Left lung (tissue), 10 donors: Measurements from ENCODE around the gene APRT. TPM values are rescaled to one million over a fixed set of nuclear protein-coding genes. Genes with fewer than 3 reads are reported as not detected.

Experiments used
- ATAC-seq: fragments of 200-7000 bp; cut with Tn5 transposase; one replicate; pipeline ENCODE4 v1.9.1; 2020; ENCODE audit warnings: moderate library complexity
- DNase-seq, 4 donors: peaks; one replicate each; pipeline ENCODE4 v3.0.0-alpha.2; 2013 to 2020
- H3K27ac ChIP-seq, 2 donors: fragments of 200-600 bp; sonication (generic) in 1 of 2; one replicate each; pipeline versions ENCODE4 v1.5.0 to v1.8.0; 2020 to 2021
- H3K27me3 ChIP-seq, 2 donors: fragments of 200-600 bp; sonication (generic) in 1 of 2; one replicate each; pipeline versions ENCODE4 v1.5.0 to v1.8.0; 2020 to 2021
- H3K36me3 ChIP-seq, 2 donors: fragments of 200-600 bp; sonication (generic) in 1 of 2; one replicate each; pipeline versions ENCODE4 v1.5.0 to v1.8.0; 2020 to 2021
- H3K4me1 ChIP-seq, 2 donors: fragments of 200-600 bp; one replicate each; pipeline ENCODE4 v1.8.0; 2021
- H3K4me3 ChIP-seq, 2 donors: fragments of 200-600 bp; sonication (generic) in 1 of 2; one replicate each; pipeline versions ENCODE4 v1.5.0 to v1.8.0; 2020 to 2021; ENCODE audit warnings: mild to moderate bottlenecking in 1 of 2
- H3K9me3 ChIP-seq, 2 donors: fragments of 200-600 bp; sonication (generic) in 1 of 2; one replicate each; pipeline versions ENCODE4 v1.5.0 to v1.8.0; 2020 to 2021
- intact Hi-C, 2 donors: fragments of 100-400 bp; cut with DNase I; formaldehyde crosslinking; loops; one replicate each; pipeline versions ENCODE4 v1.11.2 to v1.14.2; 2022
- polyA plus RNA-seq, 6 donors: library from polyadenylated mRNA; unstranded; fragments of 120-200 nt; gene quantifications; one replicate each; pipeline ENCODE4 v1.2.1, GENCODE V29; 2013; ENCODE audit not compliant: insufficient read length in 6 of 6
- total RNA-seq, 2 donors: library from RNA; stranded (reverse); fragmentation: NEBNext Ultra II Directional; extraction: Animal tissue kit (Norgen Biotek cat#: 25700); gene quantifications; one replicate each; pipeline ENCODE4 v1.2.1, GENCODE V29; 2021
- TF ChIP-seq, protein P1 (sequence below), 2 donors: fragments of 200-600 bp; sonication (generic) in 1 of 2; IDR thresholded peaks; one replicate each; pipeline versions ENCODE4 v1.5.0 to v1.8.0; 2021; ENCODE audit warnings: antibody characterized with exemption in 2 of 2
- donor health status: DM: no; HTN: yes; CAD: no.
- donor health status: DM: no; HTN: no; CAD: no.

Gene APRT
- total and polyA plus RNA-seq, 8 donors: 69.9 to 161 (median 96.8) TPM

DNA sequence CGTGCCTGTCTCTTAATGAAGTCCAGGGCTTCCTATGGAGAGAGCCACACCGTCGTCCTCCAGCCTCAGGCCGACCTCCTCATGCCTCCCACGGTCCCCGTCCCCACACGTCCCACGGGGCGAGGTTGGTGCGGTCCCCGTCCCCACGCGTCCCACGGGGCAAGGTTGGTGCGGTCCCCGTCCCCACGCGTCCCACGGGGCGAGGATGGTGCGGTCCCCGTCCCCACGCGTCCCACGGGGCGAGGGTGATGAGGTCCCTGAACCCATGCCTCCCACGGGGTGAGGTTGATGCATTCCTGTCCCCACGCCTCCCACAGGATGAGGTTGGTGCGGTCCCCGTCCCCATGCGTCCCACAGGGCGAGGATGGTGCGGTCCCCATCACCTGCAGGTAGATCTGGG, 24.1 kb upstream of the APRT start:
- H3K27ac ChIP-seq: no peak overlapping the region
- H3K4me1 ChIP-seq: peaks cover 0 to 12% of the 10 kb centered on the region in 2 donors
- peaks cover 0 to 71% of the 10 kb centered on the region in 2 donors for H3K36me3 ChIP-seq
- H3K9me3 ChIP-seq: no peaks in the 10 kb centered on the region
- TF ChIP-seq, protein P1, sequence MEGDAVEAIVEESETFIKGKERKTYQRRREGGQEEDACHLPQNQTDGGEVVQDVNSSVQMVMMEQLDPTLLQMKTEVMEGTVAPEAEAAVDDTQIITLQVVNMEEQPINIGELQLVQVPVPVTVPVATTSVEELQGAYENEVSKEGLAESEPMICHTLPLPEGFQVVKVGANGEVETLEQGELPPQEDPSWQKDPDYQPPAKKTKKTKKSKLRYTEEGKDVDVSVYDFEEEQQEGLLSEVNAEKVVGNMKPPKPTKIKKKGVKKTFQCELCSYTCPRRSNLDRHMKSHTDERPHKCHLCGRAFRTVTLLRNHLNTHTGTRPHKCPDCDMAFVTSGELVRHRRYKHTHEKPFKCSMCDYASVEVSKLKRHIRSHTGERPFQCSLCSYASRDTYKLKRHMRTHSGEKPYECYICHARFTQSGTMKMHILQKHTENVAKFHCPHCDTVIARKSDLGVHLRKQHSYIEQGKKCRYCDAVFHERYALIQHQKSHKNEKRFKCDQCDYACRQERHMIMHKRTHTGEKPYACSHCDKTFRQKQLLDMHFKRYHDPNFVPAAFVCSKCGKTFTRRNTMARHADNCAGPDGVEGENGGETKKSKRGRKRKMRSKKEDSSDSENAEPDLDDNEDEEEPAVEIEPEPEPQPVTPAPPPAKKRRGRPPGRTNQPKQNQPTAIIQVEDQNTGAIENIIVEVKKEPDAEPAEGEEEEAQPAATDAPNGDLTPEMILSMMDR (IDR thresholded peaks at IDR 0.05): no peak
- DNase-seq (no peak), ATAC-seq (no peak)
- H3K27me3 ChIP-seq: no peaks in the 10 kb centered on the region
- H3K4me3 ChIP-seq: no peak overlapping the region
- intact Hi-C loops: no loop called here

GRCh38 chr16:88835383-88835782, 23.7 kb upstream of the APRT start:
- H3K4me3 ChIP-seq: no peak overlapping the region
- peaks cover 0 to 12% of the 10 kb centered on the region in 2 donors for H3K4me1 ChIP-seq
- TF ChIP-seq, protein P1 (IDR thresholded peaks at IDR 0.05): no peak
- no peak for DNase-seq
- intact Hi-C loops: no loop called here
- no peaks in the 10 kb centered on the region for H3K9me3 ChIP-seq
- ATAC-seq: peak; percentile 16
- peaks cover 0 to 71% of the 10 kb centered on the region in 2 donors for H3K36me3 ChIP-seq
- H3K27ac ChIP-seq: no peak overlapping the region
- no peaks in the 10 kb centered on the region for H3K27me3 ChIP-seq

GRCh38 chr16:88834670-88835069, 22.9 kb upstream of the APRT start:
- no peak for ATAC-seq
- peaks cover 0 to 6% of the 10 kb centered on the region in 2 donors for H3K4me1 ChIP-seq
- intact Hi-C loops: no loop called here

GRCh38 chr16:88833086-88833485, 21.4 kb upstream of the APRT start:
- H3K27ac ChIP-seq: no peak overlapping the region
- intact Hi-C loops: no loop called here
- no peaks in the 10 kb centered on the region for H3K9me3 ChIP-seq
- no peaks in the 10 kb centered on the region for H3K27me3 ChIP-seq
- H3K36me3 ChIP-seq: peaks cover 0 to 63% of the 10 kb centered on the region in 2 donors
- ATAC-seq: no peak
- DNase-seq: no peak
- TF ChIP-seq, protein P1 (IDR thresholded peaks at IDR 0.05): no peak
- no peak overlapping the region for H3K4me3 ChIP-seq
- H3K4me1 ChIP-seq: no peaks in the 10 kb centered on the region

More at GRCh38 chr16:88834670-88835069, 22.9 kb upstream of the APRT start:
- Histone ChIP-seq H3K9me3 (no peaks in the 10 kb centered on the region), H3K36me3 (peaks cover 0 to 67% of the 10 kb centered on the region in 2 donors), H3K27ac (no peak overlapping the region), H3K27me3 (no peaks in the 10 kb centered on the region), H3K4me3 (no peak overlapping the region)
- no peak for DNase-seq
- TF ChIP-seq, protein P1 (IDR thresholded peaks at IDR 0.05): no peak

DNA sequence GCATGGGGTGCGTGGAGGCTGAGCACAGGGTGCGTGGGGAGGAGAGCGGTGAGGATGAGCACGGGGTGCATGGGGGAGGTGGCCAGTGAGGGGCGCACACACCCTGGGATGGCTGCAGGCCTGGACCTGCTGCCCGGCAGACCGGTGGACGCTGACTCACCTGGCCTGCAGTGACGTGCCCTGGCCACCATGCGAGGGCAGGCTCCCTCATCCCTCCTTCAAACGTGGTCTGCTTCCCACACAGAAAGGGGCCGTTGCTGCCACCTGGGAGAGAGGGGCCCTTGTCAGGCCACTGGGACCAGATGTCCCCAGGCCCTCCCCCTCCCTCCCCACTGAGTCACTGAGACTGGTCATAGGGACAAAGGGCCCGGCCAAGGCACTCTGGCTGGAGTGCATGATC, 20.1 kb upstream of the APRT start:
- intact Hi-C loops: no loop called here
- H3K4me3 ChIP-seq: no peak overlapping the region
- H3K9me3 ChIP-seq: no peaks in the 10 kb centered on the region
- H3K27me3 ChIP-seq: no peaks in the 10 kb centered on the region
- peaks cover 0 to 66% of the 10 kb centered on the region in 2 donors for H3K36me3 ChIP-seq
- TF ChIP-seq, protein P1 (IDR thresholded peaks at IDR 0.05): no peak
- ATAC-seq (no peak), DNase-seq (no peak)
- H3K4me1 ChIP-seq: no peaks in the 10 kb centered on the region
- H3K27ac ChIP-seq: no peak overlapping the region
